Mesendoderm (in vitro differentiated cells): ENCODE measurements around the gene RFX5.
A peak's percentile ranks its signal among the peaks of the same experiment; 100 is the strongest.

Source experiments
- DNase-seq: peaks from one replicate; pipeline ENCODE4 v3.0.0; 2013
- H2AK5ac ChIP-seq: 2 replicates; pipeline ENCODE4 v1.6.1; 2013; ENCODE audit warnings: low read length, inconsistent platforms
- H2BK120ac ChIP-seq: 2 replicates; pipeline ENCODE4 v1.6.1; 2013; ENCODE audit warnings: low read depth, mild to moderate bottlenecking, low read length, moderate library complexity, mixed read lengths
- H2BK15ac ChIP-seq: replicated peaks from 2 replicates; pipeline ENCODE4 v1.6.1; 2013; ENCODE audit warnings: low read depth, mild to moderate bottlenecking, moderate library complexity
- H2BK5ac ChIP-seq: 2 replicates; pipeline ENCODE4 v1.6.1; 2013; ENCODE audit warnings: low read length, inconsistent platforms
- H3K18ac ChIP-seq: 2 replicates; pipeline ENCODE4 v1.6.1; 2013; ENCODE audit warnings: mild to moderate bottlenecking, low read length, mixed read lengths
- H3K23ac ChIP-seq: one replicate; pipeline ENCODE4 v1.6.1; 2013; ENCODE audit warnings: low read length
- H3K27ac ChIP-seq: 2 replicates; pipeline ENCODE4 v1.5.1; 2013; ENCODE audit warnings: low read depth, mild to moderate bottlenecking, inconsistent platforms, low read length, moderate library complexity
- H3K27me3 ChIP-seq: 2 replicates; pipeline ENCODE4 v1.6.1; 2013; ENCODE audit warnings: low read length, control low read depth, mild to moderate bottlenecking, inconsistent platforms; ENCODE audit not compliant: insufficient read depth, poor library complexity
- H3K36me3 ChIP-seq: 2 replicates; pipeline ENCODE4 v1.6.1; 2013; ENCODE audit warnings: low read length, inconsistent platforms; ENCODE audit not compliant: control insufficient read depth, insufficient read depth
- H3K4ac ChIP-seq: one replicate; pipeline ENCODE4 v1.6.1; 2013; ENCODE audit warnings: low read depth, mild to moderate bottlenecking, low read length, moderate library complexity
- H3K4me1 ChIP-seq: 2 replicates; pipeline ENCODE4 v1.6.1; 2013; ENCODE audit warnings: low read depth, low read length, inconsistent platforms; ENCODE audit not compliant: control insufficient read depth
- H3K4me2 ChIP-seq: 2 replicates; pipeline ENCODE4 v1.6.1; 2013; ENCODE audit warnings: low read length
- H3K4me3 ChIP-seq: 2 replicates; pipeline ENCODE4 v1.5.1; 2013; ENCODE audit warnings: mild to moderate bottlenecking, low read length
- H3K56ac ChIP-seq: one replicate; pipeline ENCODE4 v1.6.1; 2013; ENCODE audit warnings: low read length
- H3K79me1 ChIP-seq: 2 replicates; pipeline ENCODE4 v1.6.1; 2013; ENCODE audit warnings: low read length, inconsistent platforms
- H3K79me2 ChIP-seq: 2 replicates; pipeline ENCODE4 v1.6.1; 2013; ENCODE audit warnings: mild to moderate bottlenecking, low read length; ENCODE audit not compliant: control insufficient read depth, insufficient read depth
- H3K9ac ChIP-seq: 2 replicates; pipeline ENCODE4 v1.6.1; 2013; ENCODE audit warnings: low read length, inconsistent platforms
- H4K5ac ChIP-seq: one replicate; pipeline ENCODE4 v1.6.1; 2013; ENCODE audit warnings: low read length
- H4K8ac ChIP-seq: one replicate; pipeline ENCODE4 v1.6.1; 2013; ENCODE audit warnings: low read depth, mild to moderate bottlenecking, control low read depth, low read length, moderate library complexity
- WGBS: extraction: QIAGEN DNeasy Blood & Tissue Kit; methylation state at CpG from one replicate; pipeline ENCODE4 v1.1.7; 2013; ENCODE audit warnings: low lambda C conversion rate, missing lambda C conversion rate; ENCODE audit not compliant: insufficient coverage; ENCODE audit errors: extremely low coverage; 5-methylcytosine and 5-hydroxymethylcytosine counted together

The RFX5 gene

DNA sequence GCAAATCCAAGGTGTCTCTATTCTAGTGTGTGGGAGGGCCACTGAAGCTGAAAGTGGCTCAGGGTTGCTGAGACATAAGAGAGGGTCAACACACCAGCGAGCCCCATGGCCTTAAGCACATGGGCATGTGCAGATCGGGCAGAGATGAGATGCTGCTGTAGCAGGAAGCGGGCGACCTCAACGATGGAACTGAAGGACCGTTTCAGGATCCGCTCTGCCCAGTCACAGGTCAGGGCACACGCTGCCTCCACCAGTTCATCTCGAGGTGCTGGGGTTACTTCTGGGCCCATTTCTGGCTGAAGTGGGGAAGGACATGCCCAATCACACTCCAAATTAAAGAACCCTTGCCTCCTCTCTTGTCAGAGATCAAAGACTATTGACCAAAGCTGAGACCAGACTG, 3.5 kb downstream of the RFX5 start:
- Histone ChIP-seq H3K23ac (no peak overlapping the region), H2BK15ac (no peak overlapping the region), H3K27ac (no peak overlapping the region), H3K27me3 (no peaks in the 10 kb centered on the region), H3K4me1 (peaks cover 9% of the 10 kb centered on the region), H3K18ac (no peak overlapping the region), H3K79me2 (peaks cover 6% of the 10 kb centered on the region), H3K36me3 (peaks cover 4% of the 10 kb centered on the region), H3K4ac (no peak overlapping the region), H2BK120ac (no peak overlapping the region), H4K8ac (no peak overlapping the region), H3K4me2 (no peak overlapping the region), H4K5ac (no peak overlapping the region), H2AK5ac (no peak overlapping the region), H3K79me1 (peaks cover 8% of the 10 kb centered on the region), H2BK5ac (no peak overlapping the region), H3K4me3 (no peak overlapping the region), H3K9ac (no peak overlapping the region), H3K56ac (no peak overlapping the region)
- DNase-seq, result no peak
- WGBS, result no CpG with 5 or more reads among the region's 9 CpGs

- H3K56ac ChIP-seq, result no peak overlapping the region
- no peak overlapping the region for H3K18ac ChIP-seq
- peaks cover 6% of the 10 kb centered on the region for H3K79me2 ChIP-seq
- H2BK120ac ChIP-seq, result no peak overlapping the region
- WGBS, result no CpG with 5 or more reads among the region's 6 CpGs
- no peak overlapping the region for H2BK15ac ChIP-seq
- no peak overlapping the region for H3K9ac ChIP-seq
- no peak overlapping the region for H3K23ac ChIP-seq
- peaks cover 7% of the 10 kb centered on the region for H3K4me1 ChIP-seq
- no peak overlapping the region for H2AK5ac ChIP-seq
- no peaks in the 10 kb centered on the region for H3K27me3 ChIP-seq
- no peak overlapping the region for H3K4me3 ChIP-seq
- no peak overlapping the region for H3K4me2 ChIP-seq
- no peak overlapping the region for H4K5ac ChIP-seq
- peaks cover 4% of the 10 kb centered on the region for H3K36me3 ChIP-seq
- H4K8ac ChIP-seq, result no peak overlapping the region
- no peak overlapping the region for H2BK5ac ChIP-seq
- no peak overlapping the region for H3K4ac ChIP-seq
- peaks cover 8% of the 10 kb centered on the region for H3K79me1 ChIP-seq
- no peak for DNase-seq
- H3K27ac ChIP-seq, result no peak overlapping the region
Measured at GRCh38 chr1:151342569-151342968, 4.5 kb downstream of the RFX5 start.

DNA sequence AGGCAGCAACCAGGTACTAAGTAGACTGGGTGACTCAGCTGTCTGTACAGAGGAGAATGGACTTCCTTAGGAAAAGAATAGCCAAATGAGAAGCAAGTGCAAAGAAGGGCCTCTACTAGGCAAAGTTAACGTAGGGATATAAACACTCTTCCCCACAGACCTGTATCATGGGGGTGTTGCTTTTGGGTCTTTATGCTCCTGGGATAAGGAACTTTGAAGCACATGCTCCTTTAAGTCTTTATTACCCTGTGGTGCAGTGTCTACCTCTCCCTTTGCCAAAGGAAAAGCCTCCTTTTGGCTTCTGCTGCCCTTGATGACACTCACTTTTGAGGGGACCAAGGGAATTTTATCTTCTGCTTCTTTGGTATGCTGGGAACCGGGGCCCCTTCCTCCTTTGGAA, 5.0 kb downstream of the RFX5 start:
- H3K36me3 ChIP-seq, result peaks cover 4% of the 10 kb centered on the region
- no peak overlapping the region for H3K4ac ChIP-seq
- H4K5ac ChIP-seq, result no peak overlapping the region
- H3K4me3 ChIP-seq, result no peak overlapping the region
- no peak overlapping the region for H2AK5ac ChIP-seq
- peaks cover 8% of the 10 kb centered on the region for H3K79me1 ChIP-seq
- no peak overlapping the region for H3K4me2 ChIP-seq
- no peak overlapping the region for H2BK120ac ChIP-seq
- no peak overlapping the region for H3K18ac ChIP-seq
- H4K8ac ChIP-seq, result no peak overlapping the region
- no peak overlapping the region for H3K27ac ChIP-seq
- H3K27me3 ChIP-seq, result no peaks in the 10 kb centered on the region
- H3K56ac ChIP-seq, result no peak overlapping the region
- H3K9ac ChIP-seq, result no peak overlapping the region
- H3K79me2 ChIP-seq, result peaks cover 6% of the 10 kb centered on the region
- H3K4me1 ChIP-seq, result peaks cover 6% of the 10 kb centered on the region
- no peak overlapping the region for H2BK5ac ChIP-seq
- WGBS, result no CpG with 5 or more reads among the region's 2 CpGs
- no peak overlapping the region for H3K23ac ChIP-seq
- DNase-seq, result no peak
- no peak overlapping the region for H2BK15ac ChIP-seq

GRCh38 chr1:151340870-151341754, 5.9 kb downstream of the RFX5 start:
- H3K27ac ChIP-seq, result no peak overlapping the region

DNA sequence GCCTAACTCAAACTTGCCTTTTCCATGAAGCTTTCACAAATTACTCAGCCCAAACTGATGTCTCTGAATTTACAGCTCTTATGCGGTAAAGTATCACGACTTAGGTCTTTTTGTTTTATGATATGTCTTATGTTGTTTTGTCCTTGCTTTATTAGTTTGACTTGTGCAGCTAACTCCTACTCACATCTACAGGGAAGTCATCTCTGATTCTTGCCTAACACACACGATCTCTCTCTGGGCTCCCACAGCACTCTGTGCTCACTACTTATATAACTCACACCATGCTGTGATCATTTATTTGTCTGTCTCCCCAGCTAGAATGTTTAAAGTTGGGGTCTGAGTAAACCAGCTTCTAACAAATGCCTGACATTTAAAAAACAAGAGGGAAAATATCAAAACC, 10.5 kb downstream of the RFX5 start:
- H3K23ac ChIP-seq, result no peak overlapping the region
- no peaks in the 10 kb centered on the region for H3K79me2 ChIP-seq
- no peak overlapping the region for H2AK5ac ChIP-seq
- no peak overlapping the region for H3K18ac ChIP-seq
- no peak overlapping the region for H2BK120ac ChIP-seq
- no peaks in the 10 kb centered on the region for H3K79me1 ChIP-seq
- H3K56ac ChIP-seq, result no peak overlapping the region
- H4K8ac ChIP-seq, result no peak overlapping the region
- no peak overlapping the region for H3K9ac ChIP-seq
- no peak overlapping the region for H3K4me3 ChIP-seq
- H3K4me1 ChIP-seq, result no peaks in the 10 kb centered on the region
- H2BK15ac ChIP-seq, result no peak overlapping the region
- no peak overlapping the region for H3K4ac ChIP-seq
- no peak overlapping the region for H3K27ac ChIP-seq
- no peak for DNase-seq
- H3K27me3 ChIP-seq, result no peaks in the 10 kb centered on the region
- H2BK5ac ChIP-seq, result no peak overlapping the region
- H3K36me3 ChIP-seq, result no peaks in the 10 kb centered on the region
- no CpG with 5 or more reads among the region's 3 CpGs for whole genome bisulfite sequencing
- no peak overlapping the region for H3K4me2 ChIP-seq
- no peak overlapping the region for H4K5ac ChIP-seq

More at GRCh38 chr1:151340870-151341754, 5.9 kb downstream of the RFX5 start:
- no CpG with 5 or more reads among the region's 7 CpGs for WGBS
- Histone ChIP-seq H4K8ac (no peak overlapping the region), H3K36me3 (peaks cover 4% of the 10 kb centered on the region), H2BK5ac (no peak overlapping the region), H3K4me1 (peaks cover 3% of the 10 kb centered on the region), H3K27me3 (no peaks in the 10 kb centered on the region), H3K4me2 (no peak overlapping the region), H2BK120ac (no peak overlapping the region), H3K56ac (no peak overlapping the region), H3K4ac (no peak overlapping the region), H2AK5ac (no peak overlapping the region), H3K79me1 (peaks cover 7% of the 10 kb centered on the region), H3K4me3 (no peak overlapping the region), H3K18ac (no peak overlapping the region), H2BK15ac (no peak overlapping the region), H3K79me2 (peaks cover 6% of the 10 kb centered on the region), H3K23ac (no peak overlapping the region), H4K5ac (no peak overlapping the region), H3K9ac (no peak overlapping the region)
- DNase-seq, result peak; percentile 96

- Histone ChIP-seq H2AK5ac (no peak overlapping the region), H3K79me1 (no peaks in the 10 kb centered on the region), H4K5ac (no peak overlapping the region), H3K4me3 (no peak overlapping the region), H3K79me2 (no peaks in the 10 kb centered on the region), H3K56ac (no peak overlapping the region), H3K23ac (no peak overlapping the region), H3K9ac (no peak overlapping the region), H2BK120ac (no peak overlapping the region), H3K4ac (no peak overlapping the region), H3K4me2 (no peak overlapping the region), H4K8ac (no peak overlapping the region), H3K4me1 (no peaks in the 10 kb centered on the region), H3K36me3 (no peaks in the 10 kb centered on the region), H3K27me3 (no peaks in the 10 kb centered on the region), H3K18ac (no peak overlapping the region), H2BK5ac (no peak overlapping the region), H2BK15ac (no peak overlapping the region), H3K27ac (no peak overlapping the region)
- 100% methylated on average over 1 of the region's 5 CpGs for WGBS
- DNase-seq, result no peak
Measured at GRCh38 chr1:151334822-151335221, 12.2 kb downstream of the RFX5 start.
